Measurements from ENCODE around the gene AKR1C2. TPM values are rescaled to one million over a fixed set of nuclear protein-coding genes. Genes with fewer than 3 reads are reported as not detected.
"Not testable (repeated sequence)": the region's sequence is repeated elsewhere in the genome, so short reads cannot be mapped to it uniquely, and the experiment has no call there.

AKR1C2 gene
- total RNA-seq, 1 donor from 2014 or later = 3.8 TPM

DNA sequence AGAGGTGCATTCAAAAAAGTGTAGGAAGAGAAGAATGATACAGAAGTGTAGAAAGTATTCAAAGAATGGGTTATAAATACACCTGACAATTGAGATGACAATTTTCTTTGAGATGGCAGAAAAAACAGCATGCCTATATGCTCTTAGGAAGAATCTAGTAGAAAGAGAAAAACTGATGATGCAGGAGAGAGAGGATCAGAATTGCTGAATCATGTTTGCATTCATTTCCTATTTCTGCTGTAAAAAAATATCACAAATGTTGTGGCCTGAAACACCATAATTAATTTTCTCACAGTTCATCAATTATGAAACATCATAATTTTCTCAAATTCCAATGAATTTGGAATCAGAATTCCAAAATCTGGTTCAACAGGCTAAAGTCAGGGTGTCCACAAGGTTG is 50.3 kb downstream of the AKR1C2 start:
- no peak overlapping the region for H3K27ac Mint-ChIP-seq (ENCODE audit: unreplicated experiment)
- no peak overlapping the region for H3K4me3 Mint-ChIP-seq (ENCODE audit: unreplicated experiment)
- H3K27me3 Mint-ChIP-seq (ENCODE audit: unreplicated experiment) = peaks cover 5% of the 10 kb centered on the region
- H3K4me1 Mint-ChIP-seq (ENCODE audit: low read depth, unreplicated experiment) = no peaks in the 10 kb centered on the region
- no peaks in the 10 kb centered on the region for H3K9me3 Mint-ChIP-seq (ENCODE audit: unreplicated experiment)
- TF ChIP-seq, protein P1, sequence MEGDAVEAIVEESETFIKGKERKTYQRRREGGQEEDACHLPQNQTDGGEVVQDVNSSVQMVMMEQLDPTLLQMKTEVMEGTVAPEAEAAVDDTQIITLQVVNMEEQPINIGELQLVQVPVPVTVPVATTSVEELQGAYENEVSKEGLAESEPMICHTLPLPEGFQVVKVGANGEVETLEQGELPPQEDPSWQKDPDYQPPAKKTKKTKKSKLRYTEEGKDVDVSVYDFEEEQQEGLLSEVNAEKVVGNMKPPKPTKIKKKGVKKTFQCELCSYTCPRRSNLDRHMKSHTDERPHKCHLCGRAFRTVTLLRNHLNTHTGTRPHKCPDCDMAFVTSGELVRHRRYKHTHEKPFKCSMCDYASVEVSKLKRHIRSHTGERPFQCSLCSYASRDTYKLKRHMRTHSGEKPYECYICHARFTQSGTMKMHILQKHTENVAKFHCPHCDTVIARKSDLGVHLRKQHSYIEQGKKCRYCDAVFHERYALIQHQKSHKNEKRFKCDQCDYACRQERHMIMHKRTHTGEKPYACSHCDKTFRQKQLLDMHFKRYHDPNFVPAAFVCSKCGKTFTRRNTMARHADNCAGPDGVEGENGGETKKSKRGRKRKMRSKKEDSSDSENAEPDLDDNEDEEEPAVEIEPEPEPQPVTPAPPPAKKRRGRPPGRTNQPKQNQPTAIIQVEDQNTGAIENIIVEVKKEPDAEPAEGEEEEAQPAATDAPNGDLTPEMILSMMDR (IDR thresholded peaks at IDR 0.05; ENCODE audit: partially characterized antibody, unreplicated experiment) = no peak
- DNase-seq = no peak
- H3K36me3 Mint-ChIP-seq (ENCODE audit: unreplicated experiment) = no peaks in the 10 kb centered on the region

DNA sequence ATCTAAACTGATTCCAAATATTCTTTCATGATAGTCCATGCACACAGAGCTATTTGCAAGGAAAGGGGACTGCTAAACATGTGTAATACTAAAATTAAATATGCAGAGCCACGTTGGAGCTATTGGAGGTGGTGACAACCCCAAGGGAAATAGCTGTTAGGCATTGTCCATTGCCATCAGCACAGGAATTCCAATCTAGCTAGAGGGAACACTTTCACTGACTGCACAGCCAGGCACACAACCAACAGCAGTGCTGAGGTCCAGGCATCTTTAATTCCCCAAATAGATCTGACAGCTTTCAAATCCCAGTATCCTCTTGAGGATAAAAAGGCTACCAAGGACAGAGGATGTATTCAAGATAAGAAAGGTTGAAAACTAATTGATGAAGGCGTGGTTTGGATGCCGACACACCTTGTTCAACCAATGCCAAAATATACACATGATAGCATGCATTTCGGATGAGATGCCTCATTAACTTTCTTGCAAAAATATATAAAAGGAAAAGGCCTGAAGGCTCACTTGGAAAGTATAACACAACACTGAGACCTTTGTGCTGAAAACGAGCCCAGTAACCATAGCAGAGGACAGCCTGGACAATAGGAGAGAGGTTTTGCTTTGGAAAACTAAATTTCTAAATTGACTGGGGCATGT is 52.0 kb downstream of the AKR1C2 start:
- not testable (repeated sequence) for H3K27me3 Mint-ChIP-seq (ENCODE audit: unreplicated experiment); H3K9me3 Mint-ChIP-seq (ENCODE audit: unreplicated experiment); H3K27ac Mint-ChIP-seq (ENCODE audit: unreplicated experiment); DNase-seq; H3K36me3 Mint-ChIP-seq (ENCODE audit: unreplicated experiment); H3K4me1 Mint-ChIP-seq (ENCODE audit: low read depth, unreplicated experiment); H3K4me3 Mint-ChIP-seq (ENCODE audit: unreplicated experiment)

DNA sequence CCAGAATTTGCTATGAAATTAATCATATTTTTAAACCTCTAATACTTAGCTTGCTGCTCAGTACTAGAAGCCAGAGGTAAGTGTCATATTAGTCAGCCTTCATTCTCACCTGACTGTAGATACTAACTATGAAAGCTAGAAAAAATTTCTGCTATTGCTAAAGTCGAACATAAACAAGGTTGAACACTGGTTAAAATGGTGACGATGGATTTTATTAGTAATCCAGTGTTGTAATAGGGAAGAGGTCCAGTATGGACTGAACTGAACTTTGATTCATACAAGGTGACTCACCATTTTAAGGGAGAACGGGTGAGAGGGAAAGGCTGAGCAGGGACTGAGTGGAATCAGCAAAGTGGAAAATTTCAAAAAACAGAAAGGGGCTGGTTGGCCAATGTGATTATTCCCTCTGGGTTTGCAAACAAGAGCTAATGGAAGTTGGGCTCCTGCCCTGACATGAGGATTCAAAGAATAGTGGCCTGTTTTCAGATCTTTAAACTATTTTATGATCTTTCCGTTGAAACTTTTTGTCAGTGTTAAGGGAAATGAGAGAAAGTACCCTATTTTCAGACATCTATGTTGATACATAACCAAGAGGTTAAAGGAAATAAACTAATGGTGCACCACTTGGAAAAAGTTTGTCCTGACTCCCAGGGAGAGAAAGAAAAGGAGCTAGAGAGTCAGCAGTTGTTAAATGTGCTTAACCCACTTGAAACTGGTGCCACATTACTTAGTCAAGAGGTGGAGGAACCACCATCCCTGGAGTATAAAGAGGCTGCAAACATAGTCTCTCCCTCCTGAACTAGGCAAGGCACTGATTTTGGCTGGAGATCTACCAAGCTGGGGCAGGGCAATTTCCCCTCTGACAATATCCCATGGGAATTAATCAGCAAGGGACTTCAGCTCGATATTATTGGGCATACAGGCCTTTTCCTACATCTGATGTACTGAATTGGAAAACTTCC is 55.7 kb downstream of the AKR1C2 start:
- Mint-ChIP-seq H3K36me3 (ENCODE audit: unreplicated experiment) (no peaks in the 10 kb centered on the region), H3K9me3 (ENCODE audit: unreplicated experiment) (peaks cover 1% of the 10 kb centered on the region), H3K4me1 (ENCODE audit: low read depth, unreplicated experiment) (no peaks in the 10 kb centered on the region), H3K27ac (ENCODE audit: unreplicated experiment) (no peak overlapping the region), H3K4me3 (ENCODE audit: unreplicated experiment) (no peak overlapping the region), H3K27me3 (ENCODE audit: unreplicated experiment) (peaks cover 5% of the 10 kb centered on the region)
- DNase-seq = no peak
- TF ChIP-seq, protein P1 (IDR thresholded peaks at IDR 0.05; ENCODE audit: partially characterized antibody, unreplicated experiment) = no peak

DNA sequence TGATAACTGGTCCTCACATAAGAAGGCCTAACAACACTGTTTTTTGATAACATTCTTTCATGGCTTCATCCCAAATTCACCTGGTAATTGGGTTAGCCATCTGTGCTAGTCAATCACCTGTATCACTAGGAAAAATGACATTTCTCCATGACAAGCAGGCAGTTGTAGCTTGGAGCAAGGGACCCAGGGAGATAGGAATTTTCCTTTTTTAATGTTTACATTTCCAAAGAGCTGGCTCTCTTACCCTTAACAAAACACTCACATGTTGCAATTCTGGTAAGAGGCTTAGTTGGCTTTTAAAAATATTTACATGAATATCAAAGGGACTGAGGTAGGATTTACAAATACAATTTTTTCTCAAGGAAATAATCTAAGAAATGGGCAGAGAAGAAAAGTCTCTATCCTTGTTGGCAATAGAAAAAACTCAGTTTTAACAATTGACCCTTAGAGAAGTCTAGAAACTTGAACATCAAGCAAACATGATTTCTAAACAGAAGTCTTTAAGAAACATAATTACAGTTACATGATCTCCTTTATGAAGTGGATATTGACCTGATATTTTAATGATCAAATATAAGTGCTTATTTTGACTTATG is 56.5 kb downstream of the AKR1C2 start:
- TF ChIP-seq, protein P1 (IDR thresholded peaks at IDR 0.05; ENCODE audit: partially characterized antibody, unreplicated experiment) = no peak
- Mint-ChIP-seq H3K4me1 (ENCODE audit: low read depth, unreplicated experiment) (no peaks in the 10 kb centered on the region), H3K27ac (ENCODE audit: unreplicated experiment) (no peak overlapping the region)

DNA sequence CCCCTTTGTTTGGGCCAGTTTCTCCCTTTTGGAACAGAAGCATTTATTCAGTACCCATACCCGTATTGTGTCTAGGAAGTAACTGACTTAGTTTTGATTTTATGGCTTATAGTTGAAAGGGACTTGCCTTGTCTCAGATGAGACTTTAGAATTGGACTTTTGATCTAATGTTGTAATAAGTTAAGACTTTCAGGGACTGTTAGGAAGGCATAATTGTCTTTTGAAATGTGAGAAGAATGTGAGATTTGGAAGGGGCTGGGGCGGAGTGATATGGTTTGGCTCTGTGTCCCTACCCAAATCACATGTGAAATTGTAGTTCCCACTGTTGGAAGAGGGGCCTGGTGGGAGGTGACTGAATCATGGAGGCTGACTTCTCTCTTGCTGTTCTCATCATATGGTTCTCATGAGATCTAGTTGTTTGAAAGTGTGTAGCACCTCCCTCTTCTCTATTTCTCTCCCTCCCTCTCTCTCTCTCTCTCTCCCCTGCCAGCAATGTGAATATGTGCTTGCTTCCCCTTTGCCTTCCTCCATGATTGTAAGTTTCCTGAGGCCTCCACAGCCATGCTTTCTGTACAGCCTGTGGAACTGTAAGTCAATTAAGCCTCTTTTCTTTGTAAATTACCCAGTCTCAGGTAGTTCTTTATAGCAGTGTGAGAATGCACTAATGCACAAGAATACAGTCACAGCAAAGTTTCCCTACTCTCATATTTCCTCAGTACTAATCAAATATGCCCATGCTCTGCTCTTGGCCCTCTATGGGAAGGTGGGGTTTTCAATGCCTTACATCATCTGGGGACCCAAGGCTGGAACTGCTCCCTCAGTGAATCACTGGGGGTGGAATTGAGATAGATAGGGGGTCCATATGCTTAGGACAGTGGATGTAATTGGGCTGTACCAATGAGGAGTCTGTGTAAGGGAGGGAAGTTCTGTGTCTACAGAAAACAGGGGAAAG is 57.6 kb downstream of the AKR1C2 start:
- H3K9me3 Mint-ChIP-seq (ENCODE audit: unreplicated experiment) = peaks cover 1% of the 10 kb centered on the region
- DNase-seq = no peak
- no peaks in the 10 kb centered on the region for H3K36me3 Mint-ChIP-seq (ENCODE audit: unreplicated experiment)
- H3K27me3 Mint-ChIP-seq (ENCODE audit: unreplicated experiment) = peaks cover 5% of the 10 kb centered on the region
- H3K4me3 Mint-ChIP-seq (ENCODE audit: unreplicated experiment) = no peak overlapping the region
- TF ChIP-seq, protein P1 (IDR thresholded peaks at IDR 0.05; ENCODE audit: partially characterized antibody, unreplicated experiment) = no peak
- no peak overlapping the region for H3K27ac Mint-ChIP-seq (ENCODE audit: unreplicated experiment)
- no peaks in the 10 kb centered on the region for H3K4me1 Mint-ChIP-seq (ENCODE audit: low read depth, unreplicated experiment)

More for the DNA sequence above, 56.5 kb downstream of the AKR1C2 start:
- peaks cover 1% of the 10 kb centered on the region for H3K9me3 Mint-ChIP-seq (ENCODE audit: unreplicated experiment)
- H3K4me3 Mint-ChIP-seq (ENCODE audit: unreplicated experiment) = no peak overlapping the region
- H3K27me3 Mint-ChIP-seq (ENCODE audit: unreplicated experiment) = peaks cover 5% of the 10 kb centered on the region
- no peak for DNase-seq
- H3K36me3 Mint-ChIP-seq (ENCODE audit: unreplicated experiment) = no peaks in the 10 kb centered on the region
